GM18517 (cell line): ENCODE measurements around the gene FRG2.
"Not testable (repeated sequence)": the region's sequence is repeated elsewhere in the genome, so short reads cannot be mapped to it uniquely, and the experiment has no call there.

Source experiments
- ATAC-seq: cut with Tn5 transposase; IDR thresholded peaks from one replicate; pipeline ENCODE4 v1.9.1; 2021; ENCODE audit warnings: mild to moderate bottlenecking, moderate library complexity; ENCODE audit not compliant: unreplicated experiment

FRG2 gene

DNA sequence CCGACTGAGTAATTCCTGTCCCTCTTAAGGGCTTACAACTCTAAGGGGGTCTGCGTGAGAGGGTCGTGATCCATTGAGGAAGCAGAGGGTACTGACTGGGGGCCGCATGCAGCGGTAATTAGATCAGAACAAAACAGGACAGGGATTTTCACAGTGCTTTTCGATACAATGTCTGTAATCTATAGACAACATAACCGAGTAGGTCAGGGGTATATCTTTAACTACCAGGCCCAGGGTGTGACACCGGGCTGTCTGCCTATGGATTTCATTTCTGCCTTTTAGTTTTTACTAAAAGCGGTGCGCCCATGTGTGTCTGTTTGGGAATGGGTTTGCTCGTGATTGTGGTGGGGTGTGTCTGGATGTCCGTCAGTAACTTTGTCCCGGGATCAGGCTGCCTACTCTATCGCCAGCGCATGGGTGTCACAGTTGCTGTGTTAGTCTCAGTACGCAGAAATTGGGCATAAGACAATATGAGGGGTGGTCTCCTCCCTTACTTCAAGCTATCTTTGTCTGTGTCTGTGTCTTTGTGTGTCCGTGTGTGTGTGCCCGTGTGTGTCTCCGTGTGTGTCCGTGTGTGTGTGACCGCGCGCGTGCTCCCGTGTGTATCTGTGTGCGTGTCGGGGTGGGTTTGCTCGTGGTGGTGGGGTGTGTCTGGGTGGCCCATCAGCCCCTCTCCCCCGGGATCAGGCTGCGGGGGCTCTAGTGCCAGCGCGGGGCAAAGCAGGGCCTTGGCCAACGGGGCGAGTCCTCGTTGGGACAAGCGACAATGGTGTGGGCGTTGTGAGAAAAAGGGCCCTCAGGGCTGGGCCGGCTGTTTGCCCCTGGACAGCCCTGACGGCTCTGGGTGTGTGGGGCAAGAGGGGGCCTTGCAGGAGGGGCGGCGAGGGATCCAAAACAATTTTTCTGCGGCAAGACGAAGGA is 10.4 kb downstream of the FRG2 start:
- no peak for ATAC-seq

- no peak for ATAC-seq
Measured at GRCh38 chr4:190015538-190016368, 11.3 kb downstream of the FRG2 start.

DNA sequence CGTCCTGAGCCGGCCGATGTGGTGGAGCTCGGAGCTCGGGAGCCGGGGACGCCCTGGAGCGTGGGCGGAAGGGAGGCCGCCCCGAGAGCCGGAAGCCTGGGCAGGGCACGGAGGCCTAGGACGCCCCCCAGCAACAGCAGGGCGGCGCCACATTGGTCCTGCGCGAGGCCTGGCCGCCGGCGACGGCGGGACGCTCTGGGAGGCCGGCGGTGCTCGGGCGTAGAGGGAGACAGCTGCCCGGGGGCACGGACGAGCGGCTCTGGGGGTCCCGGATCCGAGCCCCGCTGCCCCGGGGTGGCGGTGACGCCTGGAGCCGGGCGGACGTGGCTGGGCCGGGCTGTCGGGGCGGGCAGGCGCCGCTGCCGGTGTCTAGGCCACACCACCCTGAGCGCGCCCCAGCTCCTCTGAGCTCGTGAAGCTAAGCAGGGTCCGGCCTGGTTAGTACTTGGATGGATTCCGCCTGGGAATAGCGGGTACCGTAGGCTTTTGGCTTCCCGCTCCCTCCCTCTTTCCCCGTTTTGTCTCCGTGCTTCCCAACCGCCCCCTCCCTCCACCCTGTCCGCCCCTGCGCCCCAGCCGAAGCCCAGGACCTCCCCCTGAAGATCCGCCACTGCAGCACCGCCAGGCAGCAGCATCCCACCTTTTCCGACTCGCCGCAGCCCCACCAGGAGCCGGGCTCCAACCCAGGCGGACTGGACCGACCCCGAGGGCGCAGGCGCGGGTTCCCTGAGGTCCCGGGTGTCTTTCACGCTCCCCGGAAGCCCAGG is 12.1 kb downstream of the FRG2 start:
- ATAC-seq, result peak; percentile 76

DNA sequence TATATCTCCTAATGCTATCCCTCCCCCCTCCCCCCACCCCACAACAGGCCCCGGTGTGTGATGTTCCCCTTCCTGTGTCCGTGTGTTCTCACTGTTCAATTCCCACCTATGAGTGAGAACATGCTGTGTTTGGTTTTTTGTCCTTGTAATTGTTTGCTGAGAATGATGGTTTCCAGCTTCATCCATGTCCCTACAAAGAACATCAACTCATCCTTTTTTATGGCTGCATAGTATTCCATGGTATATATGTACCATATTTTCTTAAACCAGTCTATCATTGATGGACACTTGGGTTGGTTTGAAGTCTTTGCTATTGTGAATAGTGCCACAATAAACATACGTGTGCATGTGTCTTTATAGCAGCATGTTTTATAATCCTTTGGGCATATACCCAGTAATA is 37.1 kb downstream of the FRG2 start:
- not testable (repeated sequence) for ATAC-seq

DNA sequence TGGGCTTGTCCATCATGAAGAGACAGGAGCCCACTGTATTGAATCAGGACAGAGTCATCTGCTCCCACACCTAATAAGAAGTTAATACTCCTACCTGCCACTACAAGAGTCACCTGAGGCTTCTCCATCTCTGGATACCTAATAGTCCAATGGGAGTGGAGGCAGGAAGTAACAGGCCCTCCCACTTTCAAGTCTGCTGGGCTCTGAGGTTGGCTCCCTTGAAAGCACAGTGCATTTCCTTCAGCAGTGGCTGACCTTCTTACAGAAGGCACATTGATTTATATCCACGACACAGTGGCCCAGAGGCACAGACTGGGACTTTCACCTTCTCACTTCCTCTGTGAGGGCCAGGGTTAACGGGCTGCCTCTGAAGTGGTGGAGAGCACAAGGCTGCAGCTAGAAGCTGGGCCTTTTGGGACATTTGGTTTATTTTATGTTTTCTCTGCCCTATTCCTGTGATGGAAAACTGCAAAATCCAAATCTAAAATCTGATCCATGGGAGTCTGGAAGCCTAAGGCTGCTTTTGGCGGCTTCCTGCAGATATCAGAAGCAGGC is 38.1 kb downstream of the FRG2 start:
- no peak for ATAC-seq

- not testable (repeated sequence) for ATAC-seq
Measured at GRCh38 chr4:189985651-189986243, 41.3 kb downstream of the FRG2 start.

DNA sequence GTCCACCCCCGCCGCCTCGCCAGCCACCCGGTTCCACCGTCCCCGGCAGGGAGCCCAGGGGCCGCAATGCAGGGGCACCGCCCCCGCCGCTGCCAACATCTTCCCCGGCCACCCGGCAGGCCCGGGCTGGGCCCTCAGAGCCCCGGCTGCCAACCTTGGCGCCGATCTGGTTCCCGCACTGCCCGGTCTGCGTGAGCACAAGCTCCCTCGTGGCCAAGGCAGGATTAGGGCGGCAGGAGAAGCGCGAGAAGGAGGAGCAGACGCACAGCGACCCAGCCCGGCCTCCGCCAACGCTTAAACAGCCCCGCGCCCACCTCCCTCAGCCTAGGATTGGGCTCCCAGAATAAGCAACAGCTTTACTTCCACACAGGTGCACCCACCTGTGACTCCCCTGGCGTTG is 42.4 kb downstream of the FRG2 start:
- not testable (repeated sequence) for ATAC-seq

DNA sequence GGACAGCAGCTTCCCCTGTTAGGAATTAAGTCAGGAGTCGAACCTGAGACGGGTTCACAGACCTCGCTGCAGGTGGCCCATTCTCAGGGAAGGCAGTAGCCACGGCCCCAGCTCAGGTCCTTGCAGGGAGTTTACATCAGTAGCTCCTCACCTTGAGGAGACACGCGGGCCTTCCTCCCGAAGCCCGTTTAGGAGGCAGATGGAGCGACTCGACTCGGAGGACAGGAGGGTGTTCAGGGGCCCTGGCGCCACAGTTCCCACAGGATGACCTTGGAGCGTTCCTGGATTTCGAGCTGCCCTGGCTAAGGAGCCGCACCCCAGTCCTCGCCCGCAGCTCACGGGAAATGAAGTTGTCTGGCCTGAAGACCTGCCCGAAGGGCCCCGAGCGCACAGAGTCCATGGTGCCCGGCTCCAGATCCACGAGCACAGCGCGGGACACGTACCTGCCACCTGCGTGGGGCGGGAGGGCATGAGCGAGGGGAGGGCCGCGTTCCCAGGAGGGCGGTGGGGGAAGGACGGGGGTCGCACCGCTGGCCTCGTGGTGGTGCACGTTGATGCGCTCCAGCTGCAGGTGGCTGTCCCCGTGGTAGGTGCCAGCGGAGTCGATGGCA is 43.0 kb downstream of the FRG2 start:
- not testable (repeated sequence) for ATAC-seq

DNA sequence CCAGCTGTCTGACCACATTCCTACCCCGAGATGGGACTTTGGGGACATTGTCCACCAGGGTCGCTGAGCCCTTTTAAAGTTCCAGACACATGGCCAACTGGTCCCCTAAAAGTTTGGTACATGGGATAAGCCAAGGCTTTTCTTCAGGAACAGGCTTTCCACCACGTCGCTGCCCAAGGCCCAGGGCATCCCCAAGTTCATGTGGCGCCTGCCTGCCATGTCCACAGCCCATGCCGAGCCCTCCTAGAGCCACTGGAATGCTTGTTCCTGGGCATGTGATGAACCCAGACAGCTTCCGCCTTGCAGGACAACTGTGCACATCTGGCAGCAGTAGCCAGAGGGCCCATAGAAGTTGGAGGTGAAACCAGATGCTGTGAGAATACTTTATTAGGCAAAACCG is 45.1 kb downstream of the FRG2 start:
- no peak for ATAC-seq

- ATAC-seq, result not testable (repeated sequence)
Measured at GRCh38 chr4:189980292-189980691, 46.8 kb downstream of the FRG2 start.

DNA sequence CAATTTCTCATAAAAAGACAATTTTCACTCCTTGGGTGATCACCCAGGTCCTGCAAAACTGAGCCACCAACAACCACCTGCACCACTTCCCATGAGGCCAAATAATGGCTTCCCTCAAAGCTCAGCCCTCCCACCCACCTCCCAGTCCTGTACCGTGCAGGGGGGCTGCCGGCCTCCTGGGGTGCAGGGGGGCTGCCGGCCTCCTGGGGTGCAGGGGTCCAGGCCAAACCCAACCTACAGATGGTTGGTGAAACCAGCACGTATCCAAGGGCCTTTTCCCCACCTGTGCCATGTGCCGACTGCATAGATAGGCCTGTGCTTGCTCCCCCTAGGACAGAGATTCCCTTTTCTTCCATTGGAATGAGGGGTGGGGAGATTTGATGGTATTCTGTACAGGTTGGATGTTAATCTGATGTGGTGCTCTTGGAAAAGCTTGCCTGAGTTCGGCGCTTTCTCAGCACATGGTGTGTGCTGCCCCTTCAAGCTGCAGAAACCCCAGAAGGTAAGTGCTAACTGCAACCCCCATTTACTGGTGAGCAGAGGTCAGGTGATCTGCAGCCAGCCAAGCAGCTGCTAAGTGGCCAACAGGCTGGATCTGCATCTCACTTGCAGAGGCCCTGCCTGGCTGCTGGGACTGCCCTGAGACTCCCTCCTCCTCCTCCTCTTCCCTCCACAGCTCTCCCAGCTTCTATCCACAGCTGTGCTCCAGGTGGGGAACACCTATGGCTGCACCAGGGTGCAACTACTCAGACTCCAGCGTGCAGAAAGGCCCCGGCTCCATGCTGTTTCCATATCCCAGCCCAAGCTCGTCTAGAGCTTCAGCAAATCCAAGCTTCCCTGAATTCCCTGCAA is 47.6 kb downstream of the FRG2 start:
- ATAC-seq, result no peak
